Pulmonary artery endothelial cell (primary cell): ENCODE data around the gene MAP2K6. TPM values are rescaled to one million over a fixed set of nuclear protein-coding genes. Genes with fewer than 3 reads are reported as not detected.

ENCODE experiments used
- DNase-seq: peaks from one replicate; pipeline ENCODE4 v3.0.0-alpha.2; 2011; ENCODE audit warnings: low read depth, low spot score
- total RNA-seq: library from RNA; depleted of rRNA; stranded (reverse); fragments of >200 nt; gene quantifications from 2 replicates; pipeline ENCODE4 v1.2.3, GENCODE V29; 2014

MAP2K6 gene
- total RNA-seq, 1 donor from 2014 or later = 2.0 TPM

GRCh38 chr17:69528035-69528434, 113.5 kb downstream of the MAP2K6 start:
- DNase-seq = no peak

GRCh38 chr17:69533481-69534234, 119.2 kb downstream of the MAP2K6 start:
- no peak for DNase-seq

GRCh38 chr17:69534235-69534621, 119.7 kb downstream of the MAP2K6 start:
- no peak for DNase-seq

GRCh38 chr17:69535016-69535570, 120.6 kb downstream of the MAP2K6 start:
- no peak for DNase-seq

GRCh38 chr17:69538795-69539194, 124.3 kb downstream of the MAP2K6 start:
- DNase-seq = no peak

GRCh38 chr17:69539274-69539673, 124.8 kb downstream of the MAP2K6 start:
- DNase-seq = no peak

GRCh38 chr17:69539781-69540319, 125.4 kb downstream of the MAP2K6 start:
- peak; percentile 57 for DNase-seq

- no peak for DNase-seq
Observed at GRCh38 chr17:69540356-69540755, 125.9 kb downstream of the MAP2K6 start.

GRCh38 chr17:69547230-69547629, 132.7 kb downstream of the MAP2K6 start:
- no peak for DNase-seq

- DNase-seq = no peak
Observed at GRCh38 chr17:69547947-69548346, 133.4 kb downstream of the MAP2K6 start.

- DNase-seq = no peak
Observed at GRCh38 chr17:69551212-69552010, 136.9 kb downstream of the MAP2K6 start.

- DNase-seq = no peak
Observed at GRCh38 chr17:69552986-69553667, 138.6 kb downstream of the MAP2K6 start.

GRCh38 chr17:69555056-69555455, 140.6 kb downstream of the MAP2K6 start:
- DNase-seq = no peak

GRCh38 chr17:69557339-69557738, 142.8 kb downstream of the MAP2K6 start:
- DNase-seq = no peak

GRCh38 chr17:69558796-69559195, 144.3 kb downstream of the MAP2K6 start:
- no peak for DNase-seq

- DNase-seq = no peak
Observed at GRCh38 chr17:69560987-69561441, 146.5 kb downstream of the MAP2K6 start.

- no peak for DNase-seq
Observed at GRCh38 chr17:69561462-69561861, 147.0 kb downstream of the MAP2K6 start.

- DNase-seq = no peak
Observed at GRCh38 chr17:69565447-69565846, 150.9 kb downstream of the MAP2K6 start.

- no peak for DNase-seq
Observed at GRCh38 chr17:69567130-69567529, 152.6 kb downstream of the MAP2K6 start.

- DNase-seq = no peak
Observed at GRCh38 chr17:69572747-69573146, 158.2 kb downstream of the MAP2K6 start.

- DNase-seq = no peak
Observed at GRCh38 chr17:69573396-69573795, 158.9 kb downstream of the MAP2K6 start.
